Glomerular visceral epithelial cell (primary cell): ENCODE measurements around the gene PIK3R5.

ENCODE experiments used
- DNase-seq: peaks from one replicate; pipeline ENCODE4 v3.0.0-alpha.2; 2016; ENCODE audit errors: extremely low spot score

PIK3R5 gene

GRCh38 chr17:8953156-8953885 lies 12.2 kb downstream of the PIK3R5 start:
- DNase-seq = no peak

- DNase-seq = no peak
These were observed 13.3 kb downstream of the PIK3R5 start for GRCh38 chr17:8952191-8952590.

GRCh38 chr17:8951206-8951605 lies 14.3 kb downstream of the PIK3R5 start:
- no peak for DNase-seq

GRCh38 chr17:8949061-8949661 lies 16.3 kb downstream of the PIK3R5 start:
- no peak for DNase-seq

GRCh38 chr17:8948462-8948861 lies 17.0 kb downstream of the PIK3R5 start:
- no peak for DNase-seq

- no peak for DNase-seq
These were observed 18.3 kb downstream of the PIK3R5 start for GRCh38 chr17:8947201-8947600.

- DNase-seq = no peak
These were observed 19.0 kb downstream of the PIK3R5 start for GRCh38 chr17:8946476-8946875.

GRCh38 chr17:8946071-8946470 lies 19.4 kb downstream of the PIK3R5 start:
- no peak for DNase-seq

GRCh38 chr17:8944748-8945147 lies 20.8 kb downstream of the PIK3R5 start:
- DNase-seq = no peak

GRCh38 chr17:8944083-8944482 lies 21.4 kb downstream of the PIK3R5 start:
- DNase-seq = no peak

- DNase-seq = no peak
These were observed 23.4 kb downstream of the PIK3R5 start for GRCh38 chr17:8941980-8942622.

- no peak for DNase-seq
These were observed 24.0 kb downstream of the PIK3R5 start for GRCh38 chr17:8941520-8941919.

- DNase-seq = no peak
These were observed 24.5 kb downstream of the PIK3R5 start for GRCh38 chr17:8940866-8941471.

- DNase-seq = no peak
These were observed 25.8 kb downstream of the PIK3R5 start for GRCh38 chr17:8939496-8940334.

GRCh38 chr17:8938933-8939332 lies 26.6 kb downstream of the PIK3R5 start:
- DNase-seq = no peak

- no peak for DNase-seq
These were observed 30.3 kb downstream of the PIK3R5 start for GRCh38 chr17:8935191-8935590.

- no peak for DNase-seq
These were observed 31.2 kb downstream of the PIK3R5 start for GRCh38 chr17:8934346-8934745.

- no peak for DNase-seq
These were observed 34.9 kb downstream of the PIK3R5 start for GRCh38 chr17:8930649-8931048.

GRCh38 chr17:8928347-8928746 lies 37.2 kb downstream of the PIK3R5 start:
- no peak for DNase-seq

GRCh38 chr17:8927395-8927794 lies 38.1 kb downstream of the PIK3R5 start:
- DNase-seq = no peak

- DNase-seq = no peak
These were observed 39.7 kb downstream of the PIK3R5 start for GRCh38 chr17:8925808-8926207.

- DNase-seq = no peak
These were observed 40.4 kb downstream of the PIK3R5 start for GRCh38 chr17:8925141-8925540.
